Upper lobe of left lung (tissue), 4 donors: Measurements from ENCODE around the gene HEPHL1.

Experiments used
- EP300 ChIP-seq, 4 donors: sonication (generic); formaldehyde crosslinking; IDR thresholded peaks; one replicate each; pipeline ENCODE4 v1.5.1; 2017; ENCODE audit warnings: antibody characterized with exemption in 4 of 4, control low read depth in 2 of 4
- POLR2A ChIP-seq, 4 donors: fragments of 450-650 bp; IDR thresholded peaks; one replicate each; pipeline ENCODE4 v1.5.1; 2016 to 2017; ENCODE audit warnings: antibody characterized with exemption in 4 of 4, mild to moderate bottlenecking in 2 of 4
- POLR2AphosphoS5 ChIP-seq, 2 donors: sonication (generic); formaldehyde crosslinking; IDR thresholded peaks; one replicate each; pipeline ENCODE4 v1.5.1; 2017; ENCODE audit warnings: antibody characterized with exemption in 2 of 2
- TF ChIP-seq, protein P1 (sequence below), 6 experiments: fragments of 450-650 bp in 4 of 6; fragments of 200-600 bp in 2 of 6; sonication (generic) in 2 of 6; IDR thresholded peaks; one replicate each; pipeline ENCODE4 v1.5.1; 2016 to 2019; ENCODE audit warnings: antibody characterized with exemption in 6 of 6

DNA sequence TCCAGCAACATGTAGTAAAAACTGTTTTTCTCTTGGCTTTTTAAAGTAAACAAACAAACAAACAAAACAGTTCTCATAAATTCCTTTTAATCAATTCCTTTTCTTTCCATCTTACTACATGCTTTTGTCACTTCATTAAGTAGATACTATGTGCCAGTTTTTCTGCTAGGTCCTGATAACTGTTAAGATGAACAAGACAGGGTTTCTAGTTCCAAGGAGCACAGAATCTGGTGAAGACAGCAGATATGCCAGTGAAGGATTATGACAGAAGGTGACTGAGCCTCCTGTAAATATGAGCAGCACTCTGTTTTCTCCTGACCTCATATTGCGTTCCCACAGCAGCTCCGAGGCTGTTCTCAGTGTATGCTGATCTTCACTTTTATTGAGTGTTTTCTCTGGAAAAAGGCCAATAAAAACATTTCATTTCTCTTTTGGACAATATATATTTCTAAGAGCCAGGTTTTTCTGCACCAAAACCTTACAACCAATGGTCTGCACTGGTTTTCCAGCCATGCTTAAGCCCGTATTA, 45.8 kb downstream of the HEPHL1 start:
- TF ChIP-seq, protein P1, sequence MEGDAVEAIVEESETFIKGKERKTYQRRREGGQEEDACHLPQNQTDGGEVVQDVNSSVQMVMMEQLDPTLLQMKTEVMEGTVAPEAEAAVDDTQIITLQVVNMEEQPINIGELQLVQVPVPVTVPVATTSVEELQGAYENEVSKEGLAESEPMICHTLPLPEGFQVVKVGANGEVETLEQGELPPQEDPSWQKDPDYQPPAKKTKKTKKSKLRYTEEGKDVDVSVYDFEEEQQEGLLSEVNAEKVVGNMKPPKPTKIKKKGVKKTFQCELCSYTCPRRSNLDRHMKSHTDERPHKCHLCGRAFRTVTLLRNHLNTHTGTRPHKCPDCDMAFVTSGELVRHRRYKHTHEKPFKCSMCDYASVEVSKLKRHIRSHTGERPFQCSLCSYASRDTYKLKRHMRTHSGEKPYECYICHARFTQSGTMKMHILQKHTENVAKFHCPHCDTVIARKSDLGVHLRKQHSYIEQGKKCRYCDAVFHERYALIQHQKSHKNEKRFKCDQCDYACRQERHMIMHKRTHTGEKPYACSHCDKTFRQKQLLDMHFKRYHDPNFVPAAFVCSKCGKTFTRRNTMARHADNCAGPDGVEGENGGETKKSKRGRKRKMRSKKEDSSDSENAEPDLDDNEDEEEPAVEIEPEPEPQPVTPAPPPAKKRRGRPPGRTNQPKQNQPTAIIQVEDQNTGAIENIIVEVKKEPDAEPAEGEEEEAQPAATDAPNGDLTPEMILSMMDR (IDR thresholded peaks at IDR 0.05): no peak
- TF ChIP-seq POLR2A (IDR thresholded peaks at IDR 0.05): no peak
- no peak for TF ChIP-seq POLR2AphosphoS5 (IDR thresholded peaks at IDR 0.05)
- TF ChIP-seq EP300 (IDR thresholded peaks at IDR 0.05): no peak
